NT2/D1 (cell line): Measurements from ENCODE around the gene PDE8A.

Experiments used
- YY1 ChIP-seq: IDR thresholded peaks from 2 replicates; pipeline ENCODE4 v1.6.1; 2011; ENCODE audit not compliant: insufficient read length, insufficient read depth
- ZNF274 ChIP-seq: IDR thresholded peaks from 2 replicates; pipeline ENCODE4 v1.6.1; 2011; ENCODE audit warnings: mild to moderate bottlenecking, low read depth, low read length

GRCh38 chr15:84934942-84935729 lies 46.5 kb upstream of the PDE8A start:
- TF ChIP-seq ZNF274 (no peak), YY1 (no peak)
